CD4-positive, alpha-beta T cell treated with Interleukin-21 for 1 hour (primary cell): Measurements from ENCODE around the gene ST8SIA5.
"Not testable (repeated sequence)": the region's sequence is repeated elsewhere in the genome, so short reads cannot be mapped to it uniquely, and the experiment has no call there.

Source experiments
- DNase-seq: peaks from one replicate; pipeline ENCODE4 v3.0.0-alpha.2; 2020

ST8SIA5 gene

GRCh38 chr18:46756559-46757201 is at the start of gene ST8SIA5:
TSS of gene ST8SIA5 (minus strand) at chr18:46757053. CDS start at chr18:46756508, 545 bp downstream.
- no peak for DNase-seq

GRCh38 chr18:46795945-46796344 is 39.1 kb upstream of the ST8SIA5 start:
- DNase-seq: not testable (repeated sequence)

DNA sequence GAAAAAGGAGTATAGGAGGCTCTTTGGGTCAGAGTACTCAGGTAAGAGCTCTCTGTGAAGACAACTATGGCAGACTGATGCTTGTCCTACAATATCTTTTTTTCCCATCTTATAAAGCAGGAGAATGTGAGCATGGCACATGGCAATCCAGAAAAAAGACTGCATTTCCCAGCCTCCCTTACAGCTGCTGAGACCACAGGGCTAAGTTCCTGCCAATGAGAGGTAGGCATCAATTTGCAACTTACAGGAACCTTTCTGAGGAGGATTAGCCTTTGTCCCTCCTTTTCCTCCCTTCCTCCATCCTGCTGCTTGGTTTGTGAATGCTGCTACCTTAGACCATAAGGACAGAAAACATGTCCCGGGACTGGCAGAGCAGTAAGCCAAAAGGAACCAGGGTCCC is 37.8 kb upstream of the ST8SIA5 start:
- no peak for DNase-seq

GRCh38 chr18:46793565-46793964 is 36.7 kb upstream of the ST8SIA5 start:
- no peak for DNase-seq

DNA sequence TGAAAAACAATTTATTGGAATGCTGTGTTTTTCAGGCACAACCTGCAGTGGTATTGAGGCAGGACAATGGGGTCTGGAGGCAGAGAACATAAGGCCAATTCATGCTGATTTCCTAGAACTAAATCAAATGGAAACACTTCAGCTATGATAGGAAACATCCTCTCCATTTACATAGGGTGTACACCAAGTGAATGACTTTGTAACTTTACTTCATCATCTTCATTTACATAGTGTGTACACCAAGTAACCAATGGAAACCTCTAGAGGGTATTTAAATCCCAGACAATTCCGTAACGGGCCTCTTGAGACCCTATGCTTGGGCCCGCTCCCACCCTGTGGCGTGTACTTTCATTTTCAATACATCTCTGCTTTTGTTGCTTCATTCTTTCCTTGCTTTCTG is 32.2 kb upstream of the ST8SIA5 start:
- DNase-seq: no peak

DNA sequence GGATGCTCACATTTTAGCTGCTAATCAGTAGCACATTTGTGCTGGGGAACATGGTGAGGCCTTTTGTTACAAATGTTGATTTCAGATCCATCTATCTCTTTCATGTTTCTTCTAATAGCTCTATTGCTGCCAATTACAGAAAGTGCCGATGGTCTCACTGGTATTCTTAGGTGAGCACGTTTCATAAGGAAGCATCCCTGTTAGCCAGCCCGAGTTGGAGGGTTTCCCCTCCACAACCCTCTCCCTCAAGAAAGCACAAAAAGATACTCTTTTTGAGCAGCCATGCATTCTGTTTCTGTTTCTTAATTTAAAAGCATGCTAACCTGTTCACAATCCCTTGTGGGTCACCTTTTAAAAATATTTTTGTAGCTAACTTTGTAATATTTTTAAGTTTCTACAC is 30.8 kb upstream of the ST8SIA5 start:
- no peak for DNase-seq

DNA sequence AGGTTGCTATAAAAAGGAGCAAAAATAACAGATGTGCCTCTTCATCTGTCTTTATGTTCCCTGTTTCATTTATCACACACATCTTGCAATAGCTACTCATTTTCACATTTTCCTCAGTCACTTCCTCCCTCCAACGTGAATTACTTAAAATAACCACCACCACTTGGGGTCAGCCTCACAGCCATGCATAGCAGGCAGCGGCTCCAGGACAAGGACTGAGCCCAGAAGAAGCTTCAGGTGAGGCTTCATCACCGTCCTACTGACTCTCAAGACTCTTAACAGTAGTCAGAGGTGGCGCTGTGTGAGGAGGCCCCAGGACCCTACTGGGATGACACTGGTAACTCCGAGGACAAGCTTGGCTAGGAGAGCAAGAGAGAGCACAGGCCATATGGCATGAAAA is 15.5 kb upstream of the ST8SIA5 start:
- DNase-seq: no peak

GRCh38 chr18:46771141-46771540 is 14.3 kb upstream of the ST8SIA5 start:
- no peak for DNase-seq

- no peak for DNase-seq
Observed at GRCh38 chr18:46770708-46771107, 13.9 kb upstream of the ST8SIA5 start.

DNA sequence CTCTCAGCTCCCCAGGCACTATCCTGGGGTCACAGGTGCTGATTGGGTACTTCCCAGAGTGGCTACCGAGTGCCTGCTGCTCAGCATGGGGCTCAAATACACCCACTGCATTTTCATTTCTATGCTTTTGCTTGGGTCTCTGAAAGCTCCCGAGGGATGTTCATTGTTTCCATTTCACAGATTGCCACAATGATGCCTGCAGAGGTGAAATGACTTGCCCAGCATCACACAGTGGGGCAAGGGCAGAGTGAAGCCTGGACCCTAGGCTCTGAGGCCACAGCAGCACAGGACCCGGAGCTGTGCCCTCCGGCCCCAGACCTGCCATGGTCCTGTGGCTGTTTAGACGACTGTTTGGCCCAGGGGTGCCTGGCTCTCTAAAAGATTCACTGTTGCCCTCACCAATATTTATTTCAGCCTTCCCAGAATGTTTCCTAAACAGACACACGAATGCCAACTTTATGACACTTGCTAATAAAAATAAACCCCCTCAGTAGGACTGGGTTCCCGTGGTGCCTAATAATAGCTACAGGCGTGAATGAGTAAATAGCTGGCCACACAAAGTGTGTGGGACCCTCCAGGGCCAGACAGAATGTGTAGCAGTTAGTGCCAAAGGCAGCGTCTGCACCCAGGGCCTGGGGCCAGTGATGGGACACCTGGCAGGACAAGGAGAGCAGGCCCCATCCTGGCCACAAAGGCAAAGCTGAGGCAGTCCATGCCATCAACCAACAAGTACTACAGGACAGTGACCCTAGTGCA is 11.5 kb upstream of the ST8SIA5 start:
- DNase-seq: no peak

DNA sequence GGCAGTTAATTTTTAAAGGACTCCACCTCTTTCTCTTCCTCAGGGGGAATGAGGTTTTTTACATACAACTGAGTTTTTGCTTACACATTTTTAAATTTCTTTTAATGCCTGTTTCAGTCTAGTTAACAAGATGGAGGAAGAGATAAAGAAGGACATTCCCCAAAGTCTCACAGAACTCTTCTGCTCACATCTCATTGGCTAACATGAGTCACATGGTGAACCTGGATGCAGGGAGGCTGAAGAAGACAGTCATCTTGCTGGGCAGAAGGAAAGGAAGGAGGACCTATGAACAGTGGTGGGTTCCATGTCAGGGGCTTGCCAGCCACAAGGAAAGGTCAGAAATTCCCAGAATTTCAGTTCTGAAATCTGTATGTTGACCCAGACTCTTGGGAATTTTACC is 10.4 kb upstream of the ST8SIA5 start:
- no peak for DNase-seq

- DNase-seq: no peak
Observed at GRCh38 chr18:46764586-46764985, 7.7 kb upstream of the ST8SIA5 start.

- DNase-seq: no peak
Observed at GRCh38 chr18:46761059-46761769, 4.4 kb upstream of the ST8SIA5 start.

DNA sequence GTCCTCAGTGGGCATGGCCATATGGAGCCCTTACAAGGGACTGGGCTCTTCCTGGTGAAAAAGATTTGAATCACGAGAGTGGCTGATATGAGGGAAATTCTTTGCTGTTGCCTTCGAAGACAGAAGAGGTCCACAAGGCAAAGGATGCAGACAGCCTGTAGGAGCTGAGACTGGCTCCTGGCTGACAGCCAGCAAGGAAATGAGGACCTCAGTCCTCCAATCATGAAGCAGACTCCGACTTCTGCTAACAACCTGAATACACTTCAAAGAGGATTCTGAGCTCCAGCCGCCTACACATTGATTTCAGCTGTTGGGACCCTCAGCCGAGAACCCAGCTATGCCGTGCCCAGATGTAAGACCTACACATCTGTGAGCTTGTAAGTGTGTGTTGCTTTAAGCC is 3.0 kb upstream of the ST8SIA5 start:
- no peak for DNase-seq

GRCh38 chr18:46756025-46756558 is 761 bp downstream of the ST8SIA5 start:
- no peak for DNase-seq

GRCh38 chr18:46755315-46756024 is 1.4 kb downstream of the ST8SIA5 start:
- DNase-seq: no peak

- no peak for DNase-seq
Observed at GRCh38 chr18:46754661-46755292, 2.1 kb downstream of the ST8SIA5 start.

GRCh38 chr18:46754188-46754587 is 2.7 kb downstream of the ST8SIA5 start:
- DNase-seq: no peak

DNA sequence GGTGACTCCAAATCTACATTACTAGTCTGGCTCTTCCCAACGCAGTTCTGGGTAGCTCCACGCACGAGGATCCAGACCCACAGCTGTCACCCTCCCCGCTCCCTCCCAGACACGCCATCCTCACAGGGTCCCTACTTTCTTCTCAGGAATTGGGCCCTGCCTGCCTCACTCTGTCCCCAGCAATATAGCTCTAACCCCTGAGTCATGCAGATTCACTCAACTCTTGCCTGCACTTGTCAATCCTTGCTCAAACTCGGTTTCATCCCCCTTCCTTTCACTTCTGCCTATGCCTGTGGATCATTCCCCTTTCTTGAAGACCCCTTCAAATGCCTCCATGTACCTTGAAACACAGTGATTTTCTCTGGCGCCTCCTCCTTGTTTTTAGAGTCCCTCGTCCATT is 5.0 kb downstream of the ST8SIA5 start:
- no peak for DNase-seq

DNA sequence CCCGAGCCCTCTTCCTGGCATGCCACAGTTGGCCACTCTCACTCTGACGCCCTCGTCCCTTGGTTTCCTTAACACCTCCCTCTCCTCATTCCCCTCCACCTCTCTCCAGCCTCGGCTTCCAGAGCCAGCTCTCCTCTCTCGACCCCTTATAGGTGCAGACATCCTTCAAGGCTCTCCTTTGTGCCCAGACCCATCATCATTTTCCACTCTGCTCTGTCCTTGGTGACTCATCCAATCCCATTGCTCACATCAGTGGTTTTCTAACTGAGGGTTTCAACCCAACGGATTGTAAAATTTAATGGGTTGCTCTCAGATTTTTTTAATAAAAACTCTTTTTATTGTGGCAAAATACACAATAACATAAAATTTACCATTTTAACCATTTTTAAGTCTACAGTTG is 6.2 kb downstream of the ST8SIA5 start:
- DNase-seq: no peak

DNA sequence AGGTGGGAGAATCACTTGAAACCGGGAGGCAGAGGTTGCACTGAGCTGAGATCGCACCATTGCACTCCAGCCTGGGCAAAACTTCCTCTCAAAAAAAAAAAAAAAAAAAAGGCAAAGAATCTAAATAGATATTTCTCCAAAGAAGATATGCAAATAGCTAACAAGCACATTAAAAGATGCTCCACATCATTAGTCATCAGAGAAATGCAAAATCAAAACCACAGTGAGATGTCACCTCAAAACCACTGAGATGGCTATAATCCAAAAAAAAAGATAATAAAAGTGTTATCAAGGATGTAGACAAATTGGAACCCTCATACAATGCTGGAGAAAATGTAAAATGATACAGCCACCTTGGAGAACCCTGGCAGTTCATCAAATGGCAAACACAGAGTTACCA is 8.4 kb downstream of the ST8SIA5 start:
- no peak for DNase-seq

GRCh38 chr18:46740046-46740445 is 16.8 kb downstream of the ST8SIA5 start:
- DNase-seq: no peak

DNA sequence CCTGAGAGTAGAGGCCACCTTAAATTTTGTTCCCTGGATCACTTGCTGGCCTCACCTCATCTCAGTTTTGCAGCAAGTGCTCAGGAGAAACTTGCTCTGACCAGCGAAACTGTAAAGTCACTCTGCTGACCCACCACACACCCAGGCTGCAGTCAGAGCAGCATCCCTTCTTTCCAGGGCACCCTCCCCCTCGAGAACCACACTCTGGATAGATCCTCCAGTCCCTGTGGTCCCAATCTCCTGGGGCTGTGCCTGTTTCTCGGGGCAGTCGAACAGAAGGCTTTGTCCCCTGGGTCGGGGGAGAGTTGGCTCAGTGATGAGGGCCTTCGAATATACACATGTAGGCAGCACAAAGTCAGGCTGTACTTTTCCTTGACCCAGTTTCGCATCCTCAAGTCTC is 18.4 kb downstream of the ST8SIA5 start:
- DNase-seq: no peak
